Liver (tissue), 9 donors: ENCODE results near the gene OR4A15. TPM values are rescaled to one million over a fixed set of nuclear protein-coding genes. Genes with fewer than 3 reads are reported as not detected.

Experiments
- DNase-seq: peaks from one replicate; pipeline ENCODE4 v3.0.0-alpha.2; 2017; ENCODE audit warnings: low spot score
- H3K27ac ChIP-seq, 2 donors: one replicate each; pipeline ENCODE4 v1.7.0; 2013; ENCODE audit warnings: inconsistent platforms in 2 of 2, low read length in 2 of 2, control low read depth in 1 of 2, low read depth in 1 of 2, mild to moderate bottlenecking in 1 of 2
- H3K27me3 ChIP-seq, 4 donors: one replicate each; pipeline versions ENCODE4 v1.6.1 to v1.7.0; 2013; ENCODE audit warnings: low read length in 3 of 4, inconsistent platforms in 1 of 4, mild to moderate bottlenecking in 1 of 4, moderate library complexity in 1 of 4; ENCODE audit not compliant: control insufficient read depth in 4 of 4, insufficient read depth in 4 of 4
- H3K36me3 ChIP-seq, 4 donors: one replicate each; pipeline versions ENCODE4 v1.6.1 to v1.7.0; 2013; ENCODE audit warnings: low read length in 3 of 4, mild to moderate bottlenecking in 3 of 4, low read depth in 1 of 4, moderate library complexity in 1 of 4; ENCODE audit not compliant: control insufficient read depth in 4 of 4, insufficient read depth in 3 of 4
- H3K4me1 ChIP-seq, 4 donors: one replicate each; pipeline versions ENCODE4 v1.6.1 to v1.7.0; 2013; ENCODE audit warnings: low read length in 3 of 4, mild to moderate bottlenecking in 3 of 4, moderate library complexity in 1 of 4; ENCODE audit not compliant: control insufficient read depth in 4 of 4, insufficient read depth in 4 of 4
- H3K4me3 ChIP-seq, 3 donors: one replicate each; pipeline versions ENCODE4 v1.6.1 to v1.7.0; 2013; ENCODE audit warnings: low read length in 3 of 3, control low read depth in 1 of 3, low read depth in 1 of 3, mild to moderate bottlenecking in 1 of 3
- H3K9ac ChIP-seq, 2 donors: one replicate each; pipeline ENCODE4 v1.7.0; 2013; ENCODE audit warnings: low read length in 2 of 2, mild to moderate bottlenecking in 2 of 2, moderate library complexity in 2 of 2, control low read depth in 1 of 2, low read depth in 1 of 2
- H3K9me3 ChIP-seq, 4 donors: one replicate each; pipeline versions ENCODE4 v1.6.1 to v1.7.0; 2013; ENCODE audit warnings: low read length in 3 of 4; ENCODE audit not compliant: control insufficient read depth in 4 of 4
- ATF3 ChIP-seq: IDR thresholded peaks from 2 replicates; pipeline ENCODE4 v1.6.1; 2016; ENCODE audit warnings: antibody characterized with exemption
- FOXA1 ChIP-seq: IDR thresholded peaks from 2 replicates; pipeline ENCODE4 v1.6.1; 2016; ENCODE audit warnings: antibody characterized with exemption
- GABPA ChIP-seq, 2 donors: IDR thresholded peaks in 1 of 2; conservative IDR thresholded peaks in 1 of 2; 2 replicates each; pipeline ENCODE4 v1.6.1; 2016; ENCODE audit warnings: antibody characterized with exemption in 2 of 2, mild to moderate bottlenecking in 1 of 2, moderate library complexity in 1 of 2
- HNF4A ChIP-seq, 2 donors: conservative IDR thresholded peaks; 2 replicates each; pipeline ENCODE4 v1.6.1; 2016; ENCODE audit warnings: antibody characterized with exemption in 2 of 2, mild to moderate bottlenecking in 2 of 2
- HNF4G ChIP-seq: IDR thresholded peaks from 2 replicates; pipeline ENCODE4 v1.6.1; 2016; ENCODE audit warnings: antibody characterized with exemption
- JUND ChIP-seq, 2 donors: IDR thresholded peaks; 2 replicates each; pipeline ENCODE4 v1.6.1; 2016; ENCODE audit warnings: antibody characterized with exemption in 2 of 2
- MAX ChIP-seq: IDR thresholded peaks from 2 replicates; pipeline ENCODE4 v1.6.1; 2016; ENCODE audit warnings: antibody characterized with exemption
- RAD21 ChIP-seq, 2 donors: IDR thresholded peaks; 2 replicates each; pipeline ENCODE4 v1.6.1; 2016; ENCODE audit warnings: antibody characterized with exemption in 2 of 2, mild to moderate bottlenecking in 2 of 2
- REST ChIP-seq: IDR thresholded peaks from 2 replicates; pipeline ENCODE4 v1.6.1; 2016; ENCODE audit warnings: antibody characterized with exemption, mild to moderate bottlenecking
- RXRA ChIP-seq, 2 donors: IDR thresholded peaks; 2 replicates each; pipeline ENCODE4 v1.6.1; 2017 to 2018; ENCODE audit warnings: antibody characterized with exemption in 2 of 2, mild to moderate bottlenecking in 1 of 2
- SP1 ChIP-seq: IDR thresholded peaks from 2 replicates; pipeline ENCODE4 v1.6.1; 2018; ENCODE audit warnings: antibody characterized with exemption, mild to moderate bottlenecking
- TAF1 ChIP-seq: conservative IDR thresholded peaks from 2 replicates; pipeline ENCODE4 v1.6.1; 2016; ENCODE audit warnings: antibody characterized with exemption, mild to moderate bottlenecking
- YY1 ChIP-seq: IDR thresholded peaks from 2 replicates; pipeline ENCODE4 v1.6.1; 2016; ENCODE audit warnings: antibody characterized with exemption, mild to moderate bottlenecking
- WGBS: extraction: QIAGEN DNeasy Blood & Tissue Kit; methylation state at CpG from one replicate; pipeline ENCODE4 v1.1.7; 2013; 5-methylcytosine and 5-hydroxymethylcytosine counted together
- polyA plus RNA-seq, 2 donors: library from polyadenylated mRNA; stranded (reverse) in 1 of 2; unstranded in 1 of 2; fragments of 200-250 nt in 1 of 2; fragments of >200 nt in 1 of 2; fragmentation: Nextera tagmentation in 1 of 2; extraction: Ambion mirVana in 1 of 2; gene quantifications; one replicate each; pipeline versions ENCODE4 v1.2.1 to v1.2.3, GENCODE V29; 2013 to 2015
- total RNA-seq, 2 donors: library from RNA; depleted of rRNA; stranded (reverse); fragments of >200 nt; gene quantifications; one replicate each; pipeline ENCODE4 v1.2.3, GENCODE V29; 2014
- TF ChIP-seq, protein P1 (sequence below): IDR thresholded peaks from 2 replicates; pipeline ENCODE4 v1.6.1; 2016; ENCODE audit warnings: antibody characterized with exemption
- donor health status: healthy.
- donor health status: healthy.
- donor health status: healthy.
- donor health status: healthy.
- donor health status: healthy.

OR4A15 gene
- total and polyA plus RNA-seq, 4 donors, result not detected

- Histone ChIP-seq H3K36me3 (no peaks in the 10 kb centered on the region), H3K27me3 (no peaks in the 10 kb centered on the region), H3K4me1 (no peaks in the 10 kb centered on the region), H3K9ac (no peak within 1 kb of the TSS), H3K27ac (no peak within 1 kb of the TSS), H3K9me3 (no peaks in the 10 kb centered on the region), H3K4me3 (no peak within 1 kb of the TSS)
- WGBS, result 76% methylated on average over 3 of the region's 3 CpGs
- DNase-seq, result no peak
- no peak for TF ChIP-seq REST
- TF ChIP-seq, protein P1, sequence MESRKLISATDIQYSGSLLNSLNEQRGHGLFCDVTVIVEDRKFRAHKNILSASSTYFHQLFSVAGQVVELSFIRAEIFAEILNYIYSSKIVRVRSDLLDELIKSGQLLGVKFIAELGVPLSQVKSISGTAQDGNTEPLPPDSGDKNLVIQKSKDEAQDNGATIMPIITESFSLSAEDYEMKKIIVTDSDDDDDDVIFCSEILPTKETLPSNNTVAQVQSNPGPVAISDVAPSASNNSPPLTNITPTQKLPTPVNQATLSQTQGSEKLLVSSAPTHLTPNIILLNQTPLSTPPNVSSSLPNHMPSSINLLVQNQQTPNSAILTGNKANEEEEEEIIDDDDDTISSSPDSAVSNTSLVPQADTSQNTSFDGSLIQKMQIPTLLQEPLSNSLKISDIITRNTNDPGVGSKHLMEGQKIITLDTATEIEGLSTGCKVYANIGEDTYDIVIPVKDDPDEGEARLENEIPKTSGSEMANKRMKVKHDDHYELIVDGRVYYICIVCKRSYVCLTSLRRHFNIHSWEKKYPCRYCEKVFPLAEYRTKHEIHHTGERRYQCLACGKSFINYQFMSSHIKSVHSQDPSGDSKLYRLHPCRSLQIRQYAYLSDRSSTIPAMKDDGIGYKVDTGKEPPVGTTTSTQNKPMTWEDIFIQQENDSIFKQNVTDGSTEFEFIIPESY, result no peak
- no peak for TF ChIP-seq SP1
- TF ChIP-seq YY1, result no peak
- no peak for TF ChIP-seq RXRA (IDR thresholded peaks at IDR 0.05)
- TF ChIP-seq HNF4A (conservative IDR thresholded peaks at IDR 0.05), result no peak
Measured at GRCh38 chr11:55342901-55343300, 24.9 kb upstream of the OR4A15 start, which contains the start of gene OR4A16. Gene OR4A16 (plus strand): TSS chr11:55343201. CDS start chr11:55343201, 0 bp downstream.

DNA sequence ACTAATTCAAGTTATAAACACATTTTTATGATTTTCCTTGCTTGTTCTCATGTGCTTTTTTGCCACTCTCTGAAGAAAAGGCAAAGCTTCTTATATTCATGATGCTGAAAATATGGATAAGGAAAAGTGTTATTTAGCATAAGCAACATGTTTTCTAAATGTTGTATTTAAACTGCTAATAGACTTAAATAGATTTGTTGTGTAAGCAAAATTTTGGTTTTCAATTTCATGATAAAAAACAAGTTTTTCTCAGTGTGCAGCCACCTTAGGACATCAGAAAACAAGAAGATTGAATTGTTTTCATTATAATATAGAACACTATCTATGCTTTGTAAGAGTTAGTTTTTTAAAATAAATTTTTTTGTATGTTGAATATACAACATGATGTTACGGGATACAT, 22.5 kb upstream of the OR4A15 start:
- 81% methylated on average over 1 of the region's 1 CpG for WGBS
- no peak overlapping the region for H3K4me3 ChIP-seq
- no peaks in the 10 kb centered on the region for H3K36me3 ChIP-seq
- no peak for TF ChIP-seq TAF1
- no peak for TF ChIP-seq FOXA1
- no peak for TF ChIP-seq RAD21 (IDR thresholded peaks at IDR 0.05)
- TF ChIP-seq SP1, result no peak
- TF ChIP-seq MAX, result no peak
- no peak for TF ChIP-seq GABPA (IDR thresholded peaks at IDR 0.05 in 1 of 2, conservative IDR thresholded peaks at IDR 0.05 in 1 of 2)
- H3K4me1 ChIP-seq, result no peaks in the 10 kb centered on the region
- no peaks in the 10 kb centered on the region for H3K9me3 ChIP-seq
- H3K27me3 ChIP-seq, result no peaks in the 10 kb centered on the region
- no peak overlapping the region for H3K9ac ChIP-seq
- no peak for DNase-seq
- no peak overlapping the region for H3K27ac ChIP-seq

- 19% methylated on average over 1 of the region's 1 CpG for WGBS
Measured at GRCh38 chr11:55349032-55349431, 18.7 kb upstream of the OR4A15 start.

More at GRCh38 chr11:55349032-55349431, 18.7 kb upstream of the OR4A15 start:
- TF ChIP-seq ATF3, result no peak
- TF ChIP-seq JUND (IDR thresholded peaks at IDR 0.05), result no peak
- no peak for TF ChIP-seq MAX
- TF ChIP-seq TAF1, result no peak
- TF ChIP-seq GABPA (IDR thresholded peaks at IDR 0.05 in 1 of 2, conservative IDR thresholded peaks at IDR 0.05 in 1 of 2), result no peak
- TF ChIP-seq YY1, result no peak
- TF ChIP-seq SP1, result no peak
- TF ChIP-seq HNF4G, result no peak
- Histone ChIP-seq H3K9me3 (no peaks in the 10 kb centered on the region), H3K9ac (no peak overlapping the region), H3K4me1 (no peaks in the 10 kb centered on the region), H3K27ac (no peak overlapping the region), H3K4me3 (no peak overlapping the region), H3K27me3 (no peaks in the 10 kb centered on the region), H3K36me3 (no peaks in the 10 kb centered on the region)
- DNase-seq, result no peak
